Dermis microvascular lymphatic vessel endothelial cell (primary cell): ENCODE data around the gene OLFML2A. TPM values are rescaled to one million over a fixed set of nuclear protein-coding genes. Genes with fewer than 3 reads are reported as not detected.
"Not testable (repeated sequence)": the region's sequence is repeated elsewhere in the genome, so short reads cannot be mapped to it uniquely, and the experiment has no call there.

Source experiments
- DNase-seq, 2 donors: peaks; one replicate each; pipeline versions ENCODE4 v3.0.0 to v3.0.0-alpha.2; 2010; ENCODE audit warnings: low read depth in 2 of 2
- total RNA-seq: library from RNA; depleted of rRNA; stranded (reverse); fragments of >200 nt; gene quantifications from 2 replicates; pipeline ENCODE4 v1.2.1, GENCODE V29; 2014

OLFML2A gene
- total RNA-seq: 1.9 and 2.3 TPM in 2 replicates

DNA sequence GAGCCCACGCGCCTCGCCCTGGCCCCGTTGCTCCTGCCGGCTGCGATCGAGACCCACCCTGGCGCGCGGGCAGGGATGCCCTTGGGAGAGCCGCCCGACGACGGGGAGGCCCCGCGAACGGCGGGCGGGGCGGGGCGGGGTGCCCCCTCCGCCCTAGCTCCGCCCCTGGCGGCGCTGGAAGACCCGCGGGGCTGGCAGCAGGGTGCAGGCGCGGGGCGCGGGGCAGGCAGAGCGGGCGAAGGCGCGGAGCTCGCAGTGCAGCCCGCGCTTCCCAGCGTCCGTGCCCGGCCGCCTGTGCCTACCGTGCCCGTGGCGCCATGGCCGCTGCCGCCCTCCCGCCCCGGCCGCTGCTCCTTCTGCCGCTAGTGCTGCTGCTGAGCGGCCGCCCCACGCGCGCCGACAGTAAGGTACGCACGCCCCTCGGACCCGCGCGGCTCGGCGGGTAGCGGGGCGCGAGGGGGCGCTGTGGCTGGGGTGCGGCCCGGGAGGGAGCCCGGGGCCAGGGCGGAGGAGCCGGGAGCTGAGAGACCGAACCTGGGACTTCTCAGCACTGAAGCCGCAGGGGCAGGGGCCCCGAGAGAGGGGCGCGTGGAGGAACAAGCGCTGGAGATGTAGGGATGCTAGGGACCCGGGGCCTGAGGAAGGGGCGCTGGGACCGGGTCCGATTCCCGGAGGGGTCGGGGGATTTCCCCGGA lies at the start of gene OLFML2A:
OLFML2A (plus strand) TSS at position 180 of the 695 bp plus-strand sequence; CDS start at position 318, 138 bp downstream.
- no peak for DNase-seq

DNA sequence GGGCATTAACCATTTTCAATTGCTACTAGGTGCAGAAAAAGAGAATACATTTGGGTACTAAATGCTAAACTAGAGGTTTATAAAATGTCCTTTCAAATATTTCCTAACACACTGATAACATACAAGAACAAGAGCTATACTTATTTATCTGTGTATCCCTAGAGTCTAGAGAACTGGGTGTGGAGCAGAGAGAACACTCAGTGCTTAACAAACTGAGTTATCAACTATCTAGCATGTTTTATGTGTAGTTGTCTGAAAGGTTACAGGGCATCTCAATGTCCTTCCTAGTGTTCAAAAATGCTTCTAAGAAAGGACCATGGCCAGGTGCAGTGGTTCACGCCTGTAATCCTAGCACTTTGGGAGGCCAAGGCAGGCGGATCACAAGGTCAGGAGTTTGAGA lies 46.2 kb upstream of the OLFML2A start:
- DNase-seq: no peak

DNA sequence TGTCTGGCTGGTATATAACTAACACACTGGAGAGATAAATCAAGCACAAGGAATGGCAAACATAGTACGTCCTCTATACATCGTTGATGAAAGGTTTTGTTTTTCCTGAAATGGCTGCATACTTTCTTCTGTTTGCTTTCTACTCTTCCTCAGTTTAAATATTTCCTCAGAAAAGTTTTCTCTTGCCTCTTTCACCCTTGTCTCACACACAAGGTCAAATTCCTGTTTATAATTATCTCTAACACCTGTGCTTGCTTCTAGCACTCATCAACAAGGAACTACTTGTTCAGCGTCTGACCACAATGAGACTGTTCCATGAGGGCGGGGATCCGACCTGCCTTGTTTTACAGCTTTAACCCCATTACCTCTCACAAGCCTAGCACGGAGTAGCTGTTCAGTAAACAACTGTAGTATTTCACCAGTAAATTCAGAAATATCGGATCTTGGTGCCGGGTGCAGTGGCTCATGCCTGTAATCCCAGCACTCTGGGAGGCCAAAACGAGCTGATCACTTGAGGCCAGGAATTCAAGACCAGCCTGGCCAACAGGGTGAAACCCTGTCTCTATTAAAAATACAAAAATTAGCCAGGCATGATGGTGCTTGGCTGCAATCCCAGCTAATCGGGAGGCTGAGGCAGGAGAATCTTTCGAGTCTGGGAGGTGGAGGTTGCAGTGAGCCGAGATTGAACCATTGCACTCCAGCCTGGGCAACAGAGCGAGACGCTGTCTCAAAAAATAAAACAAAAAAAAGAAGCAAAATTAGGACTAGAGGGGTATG lies 42.8 kb upstream of the OLFML2A start:
- DNase-seq: no peak

DNA sequence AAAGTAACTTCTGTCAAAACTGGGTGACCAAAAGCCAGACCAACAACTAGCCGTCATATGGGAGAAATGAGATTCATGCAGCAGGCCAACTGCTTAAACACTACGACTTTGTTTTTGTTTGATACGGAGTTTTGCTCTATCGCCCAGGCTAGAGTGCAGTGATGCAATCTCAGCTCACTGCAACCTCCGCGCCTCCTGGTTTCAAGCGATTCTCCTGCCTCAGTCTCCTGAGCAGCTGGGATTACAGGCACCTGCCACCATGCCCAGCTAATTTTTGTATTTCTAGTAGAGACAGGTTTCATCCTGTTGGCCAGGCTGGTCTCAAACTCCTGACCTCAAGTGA lies 42.2 kb upstream of the OLFML2A start:
- not testable (repeated sequence) for DNase-seq

DNA sequence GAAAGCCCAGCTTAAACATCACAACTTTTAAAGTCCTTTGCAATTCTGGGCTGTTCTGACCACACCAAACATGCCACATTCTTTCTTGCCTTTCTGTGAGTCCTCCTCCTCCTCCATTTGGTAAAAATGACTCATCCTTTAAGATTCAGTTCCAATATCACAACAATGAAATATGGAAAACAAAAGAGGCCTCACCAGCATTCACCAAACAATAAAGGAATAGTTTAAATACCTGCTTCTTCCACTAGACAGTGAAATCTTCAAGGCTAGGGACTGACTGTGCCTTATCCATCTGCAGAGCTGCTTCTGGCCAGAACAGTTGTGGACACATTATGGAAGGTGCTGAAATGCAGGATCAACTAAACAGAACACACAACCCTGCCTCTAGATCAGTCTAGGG lies 41.8 kb upstream of the OLFML2A start:
- peak in 1 of 2 donors; percentile 27 for DNase-seq

DNA sequence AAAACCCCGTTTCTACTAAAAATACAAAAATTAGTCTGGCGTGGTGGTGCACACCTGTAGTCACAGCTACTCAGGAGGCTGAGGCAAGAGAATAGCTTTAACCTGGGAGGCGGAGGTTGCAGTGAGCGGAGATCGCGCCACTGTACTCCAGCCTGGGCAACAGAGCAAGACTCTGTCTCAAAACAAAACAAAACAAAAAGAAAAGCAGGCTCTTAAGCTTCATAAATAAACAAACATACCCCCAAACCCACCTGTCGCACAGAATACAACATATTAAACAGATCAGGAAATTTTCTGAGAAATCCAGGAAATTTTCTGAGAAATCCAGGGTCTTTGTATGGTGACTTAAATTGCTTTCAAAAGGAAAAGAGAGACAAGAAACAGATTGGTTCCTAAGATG lies 38.9 kb upstream of the OLFML2A start:
- not testable (repeated sequence) for DNase-seq

DNA sequence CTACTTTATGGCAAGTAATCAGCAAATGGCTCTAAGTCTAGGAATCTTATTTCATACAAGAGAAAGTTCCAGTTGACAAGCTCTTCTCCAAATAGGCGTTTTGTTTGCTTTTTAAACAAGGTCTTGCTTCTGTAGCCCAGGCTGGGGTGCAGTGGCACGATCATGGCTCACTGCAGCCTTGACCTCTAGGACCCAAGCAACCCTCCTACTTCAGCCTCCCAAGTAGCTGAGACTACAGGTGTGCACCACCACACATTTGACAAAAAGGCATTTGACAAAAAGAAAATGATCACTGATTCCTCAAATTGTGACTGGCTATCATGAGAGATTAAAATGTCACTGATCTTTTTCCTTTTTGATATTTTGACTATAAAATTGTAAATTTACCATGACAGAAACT lies 37.6 kb upstream of the OLFML2A start:
- DNase-seq: no peak

DNA sequence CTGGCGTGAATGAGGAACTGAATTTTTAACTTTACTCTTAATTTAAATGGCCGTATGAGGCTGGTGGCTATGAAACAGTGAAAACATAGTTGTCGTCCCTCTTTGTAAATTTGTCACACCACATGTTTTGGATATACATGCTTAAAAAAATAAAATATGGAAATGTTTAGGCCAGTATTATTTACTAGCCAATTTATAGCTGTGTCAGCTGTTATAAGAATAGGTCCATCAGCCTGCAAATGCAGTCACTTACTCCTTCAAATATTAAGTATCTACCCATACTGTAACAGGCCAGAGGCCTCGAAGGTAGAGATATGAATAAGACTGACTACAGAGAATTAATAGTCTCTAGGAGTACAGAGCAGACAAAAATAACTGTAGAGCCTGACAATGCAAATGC lies 35.8 kb upstream of the OLFML2A start:
- no peak for DNase-seq

DNA sequence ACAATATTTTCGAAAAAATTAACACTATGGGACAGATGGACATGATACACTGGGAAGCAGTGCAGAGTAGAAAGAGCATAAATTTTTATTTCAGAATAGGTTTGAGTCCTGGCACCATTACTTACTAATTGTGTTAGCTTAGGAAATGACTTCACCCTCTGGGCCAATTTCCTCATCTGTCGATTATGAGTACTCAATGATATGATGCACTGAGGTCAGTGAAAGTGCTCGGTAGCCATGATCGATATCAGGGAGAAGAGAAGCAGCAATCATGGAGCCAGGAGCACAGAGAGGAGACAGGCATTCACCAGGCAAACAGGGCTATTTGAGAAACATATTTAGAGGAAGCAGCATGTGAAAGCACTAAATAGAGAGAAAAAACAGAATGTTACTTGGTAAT lies 35.3 kb upstream of the OLFML2A start:
- no peak for DNase-seq

DNA sequence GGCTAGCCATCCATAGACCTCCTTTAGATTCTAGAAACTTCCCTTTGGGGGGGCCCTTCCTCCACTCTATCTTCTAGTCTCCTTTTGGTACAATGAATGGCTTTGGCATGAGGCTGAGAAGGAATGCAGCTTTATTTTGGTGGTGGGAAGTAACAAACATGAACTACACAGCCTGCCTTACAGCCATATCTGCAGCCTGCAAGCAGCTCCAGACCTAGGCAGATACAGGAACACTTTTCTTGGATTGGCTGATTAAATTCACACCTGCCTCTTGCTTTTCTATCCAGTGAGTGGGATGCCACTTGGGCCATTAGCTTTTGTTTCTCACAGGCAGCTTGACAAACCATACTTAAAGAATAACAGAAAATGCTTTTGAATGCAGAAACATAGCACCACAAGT lies 34.0 kb upstream of the OLFML2A start:
- no peak for DNase-seq

DNA sequence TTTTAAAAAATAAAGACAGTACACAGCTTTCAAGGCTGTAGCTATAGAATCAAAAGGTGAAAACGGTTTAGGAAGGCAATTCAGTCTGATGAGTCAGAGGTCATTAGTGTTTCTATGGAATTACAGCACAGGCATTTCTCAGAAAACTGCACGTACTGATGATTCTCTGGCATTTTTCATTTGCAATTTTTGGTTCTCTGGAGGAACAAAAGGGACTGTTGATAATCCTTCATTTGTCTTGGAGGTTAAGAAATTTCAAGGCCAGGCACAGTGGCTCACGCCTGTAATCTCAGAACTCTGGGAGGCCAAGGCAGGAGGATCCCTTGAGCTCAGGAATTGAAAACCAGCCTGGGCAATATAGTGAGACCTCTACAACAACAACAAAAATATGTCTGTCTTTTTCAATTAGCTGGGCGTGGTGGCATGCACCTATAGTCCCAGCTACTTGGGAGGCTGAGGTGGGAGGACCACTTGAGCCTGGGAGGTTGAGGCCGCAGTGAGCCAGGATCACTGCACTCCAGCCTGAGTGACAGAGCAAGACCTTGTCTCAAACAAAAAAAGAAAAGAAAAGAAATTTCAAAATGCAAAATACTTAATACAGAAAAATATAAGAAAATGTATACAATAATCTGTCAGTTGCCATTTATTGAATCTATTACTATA lies 33.1 kb upstream of the OLFML2A start:
- DNase-seq: no peak

DNA sequence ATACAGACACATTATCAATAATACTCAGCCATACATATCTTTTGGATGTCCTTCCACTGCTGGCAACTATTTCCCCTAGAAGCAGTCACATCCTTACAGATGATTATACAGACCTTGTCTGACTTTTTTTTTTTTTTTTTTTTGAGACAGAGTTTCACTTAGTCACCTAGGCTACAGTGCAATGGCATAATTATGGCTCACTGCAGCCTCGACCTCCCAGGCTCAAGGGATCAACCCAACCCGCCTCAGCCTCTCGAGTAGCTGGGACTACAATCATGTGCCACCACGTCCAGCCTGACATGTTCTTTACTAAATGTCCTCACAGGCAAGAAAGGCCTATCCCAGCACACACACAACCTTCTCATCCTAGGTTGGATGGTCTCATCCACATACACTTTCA lies 29.9 kb upstream of the OLFML2A start:
- DNase-seq: no peak

DNA sequence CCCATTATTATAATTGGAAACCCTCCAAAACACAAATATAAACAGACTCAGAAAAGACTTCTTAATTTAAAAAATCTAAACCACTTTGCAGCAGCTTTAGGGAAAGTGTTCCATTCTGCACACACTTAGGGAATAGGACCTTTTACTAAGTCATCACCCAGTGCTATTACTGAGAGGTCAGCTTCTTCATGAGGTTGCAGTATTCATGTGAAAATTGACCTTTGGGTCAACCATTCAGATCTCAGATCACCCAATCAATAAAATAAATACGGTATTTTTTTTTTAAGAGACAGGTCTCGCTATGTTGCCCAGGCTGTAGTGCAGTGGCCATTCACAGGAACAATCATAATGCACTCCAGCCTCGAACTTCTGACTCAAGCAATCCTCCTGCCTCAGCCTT lies 27.6 kb upstream of the OLFML2A start:
- no peak for DNase-seq

DNA sequence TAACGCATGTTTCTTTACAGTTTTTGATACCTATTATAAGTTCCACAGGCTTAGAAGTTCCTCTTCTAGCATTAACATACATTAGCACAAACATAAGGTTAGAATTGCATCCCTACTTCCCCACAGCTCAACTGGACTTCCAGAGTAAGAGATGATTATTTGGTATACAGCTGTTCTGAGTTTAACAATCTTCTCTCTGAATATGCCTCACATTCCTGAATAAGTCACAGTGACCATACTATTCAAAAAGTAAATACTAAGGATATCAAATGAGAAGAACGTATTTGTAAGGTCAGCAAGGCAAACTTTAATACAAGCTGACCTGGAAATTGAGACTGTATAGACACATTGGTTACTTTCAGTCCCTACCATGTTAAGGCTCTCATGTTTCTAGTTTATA lies 27.2 kb upstream of the OLFML2A start:
- DNase-seq: no peak

DNA sequence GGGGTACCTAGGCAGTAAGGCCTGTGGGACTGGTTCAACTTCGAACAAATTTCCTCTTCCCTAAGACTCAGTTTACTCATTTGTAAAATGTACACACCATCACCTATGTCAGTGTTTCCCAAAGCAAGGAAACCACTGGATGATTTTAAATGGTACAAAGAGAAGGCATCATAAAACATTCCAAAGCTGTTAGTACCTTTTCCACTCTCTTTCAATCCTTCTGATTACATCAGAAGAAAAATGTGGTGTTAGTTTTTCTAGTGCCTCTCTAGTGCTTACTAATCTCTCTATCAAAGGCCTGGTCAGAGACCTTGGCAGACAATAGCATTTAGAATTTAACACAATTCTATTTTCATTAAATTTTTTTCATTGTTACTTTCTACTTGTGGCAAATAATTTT lies 24.0 kb upstream of the OLFML2A start:
- DNase-seq: no peak

DNA sequence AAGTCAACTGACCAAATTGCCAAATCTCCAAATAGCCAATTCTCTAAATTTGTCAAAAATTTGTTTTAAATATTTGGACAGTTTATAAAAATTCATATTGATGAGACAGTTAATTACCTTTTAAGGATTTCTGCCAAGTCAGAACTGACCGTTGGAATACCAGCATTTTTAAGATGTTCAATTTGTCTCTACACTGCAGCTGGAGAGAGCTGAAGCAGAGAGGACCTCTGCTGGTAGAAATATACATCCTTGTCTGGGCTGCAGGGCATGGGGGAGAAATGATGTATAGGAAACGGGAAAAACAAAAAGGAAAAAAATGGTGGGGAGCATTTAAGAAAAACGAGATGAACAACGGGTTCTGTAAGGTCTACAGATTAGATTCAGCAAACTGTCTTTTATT lies 22.6 kb upstream of the OLFML2A start:
- DNase-seq: no peak

DNA sequence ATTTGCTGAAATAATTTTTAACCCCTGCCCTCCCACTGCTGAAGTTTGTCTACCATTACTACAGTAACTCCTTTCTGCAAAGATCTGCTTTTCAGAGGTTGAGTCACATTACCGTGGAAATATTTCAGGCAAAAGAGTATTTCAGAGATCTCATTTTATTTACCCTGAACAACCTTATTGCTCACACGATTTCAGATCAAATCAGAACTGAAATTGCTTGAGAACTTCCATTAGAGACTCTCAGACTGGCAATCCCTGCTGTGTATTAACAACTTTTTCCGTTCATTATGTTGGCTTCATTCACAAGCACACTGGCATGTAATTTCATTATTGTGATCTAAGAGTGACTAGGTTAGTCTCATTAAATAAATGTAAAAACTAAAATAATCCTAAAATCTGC lies 21.9 kb upstream of the OLFML2A start:
- DNase-seq: no peak

DNA sequence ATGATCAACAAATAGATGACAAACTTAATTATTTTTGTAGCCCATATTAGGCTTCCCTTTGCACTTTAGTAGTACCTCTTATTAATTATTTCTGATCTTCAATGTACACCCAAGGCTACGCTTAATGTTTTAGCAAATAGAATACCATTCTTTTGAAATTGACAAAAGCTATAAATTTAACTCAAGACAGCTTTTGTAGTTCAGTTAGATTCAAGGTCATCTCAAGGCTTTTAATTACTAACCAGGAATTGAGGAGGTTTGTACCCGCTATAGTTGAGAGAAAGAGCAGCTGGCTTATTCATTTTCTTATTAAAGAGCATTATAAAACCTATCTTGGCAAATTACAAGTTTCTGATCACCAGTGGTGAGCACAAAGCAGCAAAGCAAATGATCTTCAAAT lies 20.9 kb upstream of the OLFML2A start:
- DNase-seq: no peak

DNA sequence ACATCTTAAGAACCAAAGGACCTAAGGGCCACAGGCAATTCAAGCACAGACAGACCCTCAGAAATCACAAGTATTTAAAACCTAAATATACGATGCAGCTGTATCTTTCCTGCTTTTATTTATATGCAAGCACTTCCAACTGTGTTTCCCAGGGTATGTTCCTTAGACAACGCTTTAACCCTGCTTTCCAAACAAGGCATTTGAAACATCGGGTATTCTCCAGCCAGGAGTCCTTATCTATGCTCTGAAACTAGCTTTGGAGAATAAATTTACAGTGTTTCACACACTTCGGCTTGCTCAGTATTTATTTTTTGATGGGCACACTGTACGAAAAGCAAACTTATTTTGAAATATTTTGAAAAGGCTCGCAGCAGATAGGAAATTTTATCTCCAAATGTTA lies 19.3 kb upstream of the OLFML2A start:
- no peak for DNase-seq

DNA sequence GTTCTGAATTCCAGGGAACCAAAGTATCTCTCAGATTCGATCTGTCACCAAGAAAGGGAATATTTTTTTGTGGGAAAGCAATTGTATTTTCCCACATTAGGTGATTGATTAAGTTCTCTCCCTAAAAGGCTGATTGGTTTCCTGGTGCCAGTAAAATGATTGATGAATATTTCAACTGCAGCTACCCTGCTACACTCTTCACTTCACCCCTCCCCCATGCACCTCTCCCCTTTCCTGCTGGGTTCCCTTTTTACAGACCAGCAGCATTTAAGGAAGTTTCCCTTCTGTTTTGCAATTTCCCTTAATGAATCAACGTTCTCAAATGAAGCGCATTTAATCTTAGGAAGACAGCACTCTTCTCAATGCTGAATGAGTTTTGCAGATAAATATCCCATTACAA lies 18.9 kb upstream of the OLFML2A start:
- no peak for DNase-seq

DNA sequence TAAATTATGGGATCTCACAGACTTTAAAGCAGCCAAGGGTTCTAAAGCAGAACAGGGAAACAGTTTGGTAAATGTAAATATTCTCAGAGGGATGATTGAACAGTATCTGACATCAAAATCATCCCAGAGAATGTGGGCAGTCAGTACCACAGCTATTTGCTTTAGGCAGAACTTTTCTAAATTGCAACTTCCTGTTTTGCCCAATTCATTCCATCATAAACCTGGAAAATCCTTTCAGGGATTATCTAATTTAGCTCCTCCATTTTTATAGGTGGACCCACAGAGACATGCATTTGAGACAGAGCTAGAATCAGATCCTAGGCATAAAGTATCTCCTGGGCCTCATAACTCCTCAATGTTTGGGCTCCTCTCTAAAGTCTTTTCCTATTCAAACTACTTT lies 18.2 kb upstream of the OLFML2A start:
- DNase-seq: no peak

DNA sequence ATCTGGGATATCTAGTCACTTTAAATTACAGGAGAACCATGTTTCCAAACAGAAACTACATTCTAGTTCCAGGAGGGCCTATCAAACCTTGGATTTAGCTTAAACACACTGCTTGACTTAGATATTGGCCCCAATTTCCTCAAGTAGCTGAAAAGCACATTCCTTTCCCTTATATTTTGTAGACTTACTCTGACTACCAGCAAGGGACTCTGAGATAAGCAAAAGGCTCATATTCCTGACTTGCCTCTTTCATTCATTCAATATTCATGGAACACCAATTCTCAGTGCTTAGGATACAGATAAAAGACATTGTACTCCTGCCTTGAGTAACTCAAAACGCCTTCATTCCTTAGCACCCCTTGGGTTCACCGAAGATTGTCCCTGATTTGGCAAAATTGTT lies 17.6 kb upstream of the OLFML2A start:
- no peak for DNase-seq

DNA sequence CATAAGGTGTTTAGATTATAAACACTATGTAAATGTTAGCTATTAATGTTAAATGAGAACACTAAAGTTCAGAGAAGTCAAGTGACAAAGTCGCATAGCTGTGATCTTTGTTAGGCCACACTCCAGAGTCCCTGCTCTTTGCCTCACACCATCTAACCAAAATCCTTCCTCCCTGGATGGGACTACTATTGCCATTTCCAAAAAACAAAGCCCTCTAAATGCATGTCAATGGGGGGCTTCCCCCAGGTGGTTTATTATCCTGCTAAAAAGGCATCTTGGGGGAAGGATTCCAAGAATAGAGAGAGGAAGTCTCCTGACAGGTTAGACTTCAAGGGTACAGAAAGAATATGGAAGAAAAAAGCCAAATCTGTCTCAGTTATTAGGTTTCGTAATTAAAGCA lies 16.2 kb upstream of the OLFML2A start:
- no peak for DNase-seq
